Body of pancreas (tissue), 4 donors: ENCODE measurements around the gene SPATA6.

Experiments
- POLR2A ChIP-seq, 3 donors: fragments of 450-650 bp; IDR thresholded peaks; one replicate each; pipeline ENCODE4 v1.6.1; 2016; ENCODE audit warnings: antibody characterized with exemption in 3 of 3, mild to moderate bottlenecking in 2 of 3
- TF ChIP-seq, protein P1 (sequence below), 7 experiments: fragments of 450-650 bp in 4 of 7; fragments of 200-600 bp in 3 of 7; sonication (generic) in 3 of 7; IDR thresholded peaks; one replicate each; pipeline ENCODE4 v1.5.1; 2016 to 2019; ENCODE audit warnings: antibody characterized with exemption in 7 of 7

DNA sequence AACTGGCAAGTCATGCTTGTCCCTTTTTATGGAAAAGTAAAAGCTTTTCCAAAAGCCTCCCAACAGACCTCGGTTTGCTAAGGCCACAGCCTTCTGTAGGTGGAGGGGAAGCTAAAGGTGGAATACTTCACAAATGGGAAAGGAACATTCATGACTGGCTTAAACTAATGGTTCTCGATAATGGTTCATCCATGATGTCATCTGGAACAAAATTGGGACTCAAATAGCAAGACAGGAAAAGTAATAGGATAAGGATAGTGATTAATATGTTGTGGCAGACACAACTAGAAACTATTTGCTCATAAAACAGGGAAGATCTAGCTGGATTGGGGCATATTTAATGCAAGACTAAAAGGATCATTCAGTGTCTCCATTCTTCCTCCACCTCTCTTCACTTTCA lies 16.7 kb upstream of the SPATA6 start:
- TF ChIP-seq, protein P1, sequence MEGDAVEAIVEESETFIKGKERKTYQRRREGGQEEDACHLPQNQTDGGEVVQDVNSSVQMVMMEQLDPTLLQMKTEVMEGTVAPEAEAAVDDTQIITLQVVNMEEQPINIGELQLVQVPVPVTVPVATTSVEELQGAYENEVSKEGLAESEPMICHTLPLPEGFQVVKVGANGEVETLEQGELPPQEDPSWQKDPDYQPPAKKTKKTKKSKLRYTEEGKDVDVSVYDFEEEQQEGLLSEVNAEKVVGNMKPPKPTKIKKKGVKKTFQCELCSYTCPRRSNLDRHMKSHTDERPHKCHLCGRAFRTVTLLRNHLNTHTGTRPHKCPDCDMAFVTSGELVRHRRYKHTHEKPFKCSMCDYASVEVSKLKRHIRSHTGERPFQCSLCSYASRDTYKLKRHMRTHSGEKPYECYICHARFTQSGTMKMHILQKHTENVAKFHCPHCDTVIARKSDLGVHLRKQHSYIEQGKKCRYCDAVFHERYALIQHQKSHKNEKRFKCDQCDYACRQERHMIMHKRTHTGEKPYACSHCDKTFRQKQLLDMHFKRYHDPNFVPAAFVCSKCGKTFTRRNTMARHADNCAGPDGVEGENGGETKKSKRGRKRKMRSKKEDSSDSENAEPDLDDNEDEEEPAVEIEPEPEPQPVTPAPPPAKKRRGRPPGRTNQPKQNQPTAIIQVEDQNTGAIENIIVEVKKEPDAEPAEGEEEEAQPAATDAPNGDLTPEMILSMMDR (IDR thresholded peaks at IDR 0.05) = no peak
- no peak for TF ChIP-seq POLR2A (IDR thresholded peaks at IDR 0.05)
